Gastroesophageal sphincter (tissue), 4 donors: ENCODE measurements around the gene TRIM17. TPM values are rescaled to one million over a fixed set of nuclear protein-coding genes. Genes with fewer than 3 reads are reported as not detected.
A peak's percentile ranks its signal among the peaks of the same experiment; 100 is the strongest.

ENCODE experiments used
- ATAC-seq: fragments of 150-250 bp; one replicate; pipeline ENCODE4 v1.9.1; 2016; ENCODE audit warnings: mild to moderate bottlenecking, moderate library complexity
- H3K27ac ChIP-seq, 4 donors: fragments of 200-600 bp; sonication (generic) in 3 of 4; 1 replicate in 3 of 4; 2 replicates in 1 of 4; pipeline ENCODE4 v1.5.1; 2016 to 2019
- H3K27me3 ChIP-seq: fragments of 200-600 bp; sonication (generic); one replicate; pipeline ENCODE4 v1.5.1; 2019
- H3K36me3 ChIP-seq, 2 donors: fragments of 200-600 bp; sonication (generic); one replicate each; pipeline ENCODE4 v1.5.1; 2019; ENCODE audit warnings: control low read depth in 1 of 2
- H3K4me1 ChIP-seq, 3 donors: fragments of 200-600 bp; sonication (generic); 1 replicate in 2 of 3; 2 replicates in 1 of 3; pipeline ENCODE4 v1.5.1; 2016 to 2019; ENCODE audit warnings: control low read depth in 2 of 3
- H3K4me3 ChIP-seq, 2 donors: fragments of 200-600 bp; sonication (generic); one replicate each; pipeline ENCODE4 v1.5.1; 2019; ENCODE audit warnings: mild to moderate bottlenecking in 1 of 2, moderate library complexity in 1 of 2
- H3K9me3 ChIP-seq, 3 donors: fragments of 200-600 bp; sonication (generic); one replicate each; pipeline ENCODE4 v1.5.1; 2017 to 2019; ENCODE audit warnings: control low read depth in 2 of 3
- EP300 ChIP-seq: sonication (generic); formaldehyde crosslinking; IDR thresholded peaks from one replicate; pipeline ENCODE4 v1.6.1; 2017; ENCODE audit warnings: antibody characterized with exemption, mild to moderate bottlenecking
- POLR2A ChIP-seq, 2 donors: fragments of 450-650 bp; IDR thresholded peaks; one replicate each; pipeline ENCODE4 v1.6.1; 2017; ENCODE audit warnings: antibody characterized with exemption in 2 of 2, mild to moderate bottlenecking in 2 of 2, moderate library complexity in 1 of 2
- POLR2AphosphoS5 ChIP-seq: sonication (generic); formaldehyde crosslinking; IDR thresholded peaks from one replicate; pipeline ENCODE4 v1.6.1; 2017; ENCODE audit warnings: antibody characterized with exemption
- WGBS, 2 donors: methylation state at CpG; one replicate each; pipeline ENCODE4 v1.1.5; 2018; ENCODE audit warnings: low coverage in 1 of 2; 5-methylcytosine and 5-hydroxymethylcytosine counted together
- total RNA-seq, 4 donors: library from RNA; depleted of rRNA; stranded (reverse); fragments of >200 nt; gene quantifications; one replicate each; pipeline ENCODE4 v1.1.0, GENCODE V29; 2016
- TF ChIP-seq, protein P1 (sequence below), 4 experiments: fragments of 200-600 bp in 2 of 4; fragments of 450-650 bp in 2 of 4; sonication (generic) in 1 of 4; IDR thresholded peaks; one replicate each; pipeline ENCODE4 v1.5.1; 2017 to 2019; ENCODE audit warnings: antibody characterized with exemption in 4 of 4, mild to moderate bottlenecking in 2 of 4, moderate library complexity in 2 of 4

The TRIM17 gene
- total RNA-seq, 4 donors from 2014 or later = not detected

GRCh38 chr1:228413241-228414010, 3.2 kb downstream of the TRIM17 start:
- Histone ChIP-seq H3K4me1 (peaks cover 3 to 39% (median 7%) of the 10 kb centered on the region in 3 donors), H3K27ac (no peak overlapping the region), H3K36me3 (peaks cover 0 to 19% of the 10 kb centered on the region in 2 donors), H3K9me3 (no peaks in the 10 kb centered on the region), H3K27me3 (peaks cover 42% of the 10 kb centered on the region), H3K4me3 (no peak overlapping the region)
- ATAC-seq = no peak
- WGBS, 2 donors = 70 to 89% methylated on average over 1 to 3 of the region's 10 CpGs
- TF ChIP-seq POLR2A (IDR thresholded peaks at IDR 0.05) (no peak), POLR2AphosphoS5 (no peak), EP300 (no peak)
- TF ChIP-seq, protein P1, sequence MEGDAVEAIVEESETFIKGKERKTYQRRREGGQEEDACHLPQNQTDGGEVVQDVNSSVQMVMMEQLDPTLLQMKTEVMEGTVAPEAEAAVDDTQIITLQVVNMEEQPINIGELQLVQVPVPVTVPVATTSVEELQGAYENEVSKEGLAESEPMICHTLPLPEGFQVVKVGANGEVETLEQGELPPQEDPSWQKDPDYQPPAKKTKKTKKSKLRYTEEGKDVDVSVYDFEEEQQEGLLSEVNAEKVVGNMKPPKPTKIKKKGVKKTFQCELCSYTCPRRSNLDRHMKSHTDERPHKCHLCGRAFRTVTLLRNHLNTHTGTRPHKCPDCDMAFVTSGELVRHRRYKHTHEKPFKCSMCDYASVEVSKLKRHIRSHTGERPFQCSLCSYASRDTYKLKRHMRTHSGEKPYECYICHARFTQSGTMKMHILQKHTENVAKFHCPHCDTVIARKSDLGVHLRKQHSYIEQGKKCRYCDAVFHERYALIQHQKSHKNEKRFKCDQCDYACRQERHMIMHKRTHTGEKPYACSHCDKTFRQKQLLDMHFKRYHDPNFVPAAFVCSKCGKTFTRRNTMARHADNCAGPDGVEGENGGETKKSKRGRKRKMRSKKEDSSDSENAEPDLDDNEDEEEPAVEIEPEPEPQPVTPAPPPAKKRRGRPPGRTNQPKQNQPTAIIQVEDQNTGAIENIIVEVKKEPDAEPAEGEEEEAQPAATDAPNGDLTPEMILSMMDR (IDR thresholded peaks at IDR 0.05) = no peak

GRCh38 chr1:228411548-228412430, 4.9 kb downstream of the TRIM17 start:
- H3K27ac ChIP-seq = no peak overlapping the region
- WGBS, 2 donors = 86% methylated on average over 4 of the region's 9 CpGs; no CpG with 5 or more reads in 1 of the 2 donors
- H3K4me3 ChIP-seq = no peak overlapping the region
- TF ChIP-seq, protein P1 (IDR thresholded peaks at IDR 0.05) = no peak
- no peak for TF ChIP-seq POLR2A (IDR thresholded peaks at IDR 0.05)
- peaks cover 26% of the 10 kb centered on the region for H3K27me3 ChIP-seq
- H3K9me3 ChIP-seq = no peaks in the 10 kb centered on the region
- H3K36me3 ChIP-seq = peaks cover 0 to 19% of the 10 kb centered on the region in 2 donors
- H3K4me1 ChIP-seq = peaks cover 3 to 45% (median 17%) of the 10 kb centered on the region in 3 donors
- no peak for ATAC-seq

GRCh38 chr1:228411121-228411520, 5.5 kb downstream of the TRIM17 start:
- H3K27ac ChIP-seq = no peak overlapping the region
- no peak for ATAC-seq
- 83 to 89% methylated on average over 1 of the region's 5 CpGs for WGBS, 2 donors
- peaks cover 0 to 19% of the 10 kb centered on the region in 2 donors for H3K36me3 ChIP-seq
- no peaks in the 10 kb centered on the region for H3K9me3 ChIP-seq
- H3K4me3 ChIP-seq = no peak overlapping the region
- peaks cover 0 to 38% (median 11%) of the 10 kb centered on the region in 3 donors for H3K4me1 ChIP-seq
- no peak for TF ChIP-seq EP300
- TF ChIP-seq, protein P1 (IDR thresholded peaks at IDR 0.05) = no peak
- H3K27me3 ChIP-seq = peaks cover 19% of the 10 kb centered on the region

- Histone ChIP-seq H3K4me1 (peaks cover 0 to 37% (median 10%) of the 10 kb centered on the region in 3 donors), H3K36me3 (peaks cover 0 to 19% of the 10 kb centered on the region in 2 donors), H3K27ac (peak overlapping the region in 1 of 4 donors; percentile 51), H3K9me3 (no peaks in the 10 kb centered on the region), H3K4me3 (no peak overlapping the region), H3K27me3 (peaks cover 14% of the 10 kb centered on the region)
- no peak for ATAC-seq
- WGBS, 2 donors = 80 to 86% methylated on average over 1 to 6 of the region's 11 CpGs
- TF ChIP-seq POLR2A (IDR thresholded peaks at IDR 0.05) (no peak), POLR2AphosphoS5 (no peak), EP300 (no peak)
Measured at GRCh38 chr1:228410671-228411070, 6.0 kb downstream of the TRIM17 start.

- WGBS, 2 donors = 68 to 96% methylated on average over 4 to 7 of the region's 8 CpGs
- Histone ChIP-seq H3K27ac (peak overlapping the region in 2 of 4 donors; percentile 51 to 60), H3K4me1 (peaks cover 5 to 39% (median 15%) of the 10 kb centered on the region in 3 donors), H3K9me3 (no peaks in the 10 kb centered on the region), H3K27me3 (peaks cover 8% of the 10 kb centered on the region), H3K36me3 (peaks cover 0 to 19% of the 10 kb centered on the region in 2 donors), H3K4me3 (no peak overlapping the region)
- no peak for TF ChIP-seq POLR2AphosphoS5
- TF ChIP-seq EP300 = no peak
- no peak for TF ChIP-seq POLR2A (IDR thresholded peaks at IDR 0.05)
- TF ChIP-seq, protein P1 (IDR thresholded peaks at IDR 0.05) = no peak
- ATAC-seq = no peak
Measured at GRCh38 chr1:228410015-228410414, 6.6 kb downstream of the TRIM17 start.
